PC-9 (cell line): ENCODE data around the gene NUFIP2.

Experiments used
- CTCF ChIP-seq: fragments of 200-600 bp; sonication (generic); conservative IDR thresholded peaks from 2 replicates; pipeline ENCODE4 v1.6.1; 2017; ENCODE audit warnings: mixed run types, antibody characterized with exemption, mild to moderate bottlenecking, moderate library complexity
- EZH2 ChIP-seq: fragments of 200-600 bp; sonication (generic); IDR thresholded peaks from 2 replicates; pipeline ENCODE4 v1.8.0; 2017; ENCODE audit warnings: antibody characterized with exemption, low read depth

DNA sequence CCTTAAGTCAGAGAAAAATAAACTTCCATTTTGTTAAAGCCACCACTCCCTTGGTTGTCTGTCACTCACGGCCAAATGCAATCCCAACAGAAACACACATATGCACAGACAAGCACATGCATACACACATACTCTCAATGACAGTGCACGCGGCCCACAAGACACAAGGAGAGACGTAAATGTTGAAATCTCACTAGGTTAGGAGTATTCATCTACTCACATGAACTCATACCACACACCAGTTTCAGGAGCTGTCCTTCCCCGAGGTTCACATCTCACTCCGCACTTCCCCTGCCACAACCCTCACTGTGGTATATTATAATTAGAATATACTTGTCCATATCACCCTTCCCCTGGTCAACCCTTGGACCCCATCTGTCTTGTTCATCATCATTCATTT lies 77.8 kb downstream of the NUFIP2 start:
- no peak for TF ChIP-seq CTCF
- TF ChIP-seq EZH2, result no peak
